ENCODE results near the gene ADAMTS2.

Gene ADAMTS2

DNA sequence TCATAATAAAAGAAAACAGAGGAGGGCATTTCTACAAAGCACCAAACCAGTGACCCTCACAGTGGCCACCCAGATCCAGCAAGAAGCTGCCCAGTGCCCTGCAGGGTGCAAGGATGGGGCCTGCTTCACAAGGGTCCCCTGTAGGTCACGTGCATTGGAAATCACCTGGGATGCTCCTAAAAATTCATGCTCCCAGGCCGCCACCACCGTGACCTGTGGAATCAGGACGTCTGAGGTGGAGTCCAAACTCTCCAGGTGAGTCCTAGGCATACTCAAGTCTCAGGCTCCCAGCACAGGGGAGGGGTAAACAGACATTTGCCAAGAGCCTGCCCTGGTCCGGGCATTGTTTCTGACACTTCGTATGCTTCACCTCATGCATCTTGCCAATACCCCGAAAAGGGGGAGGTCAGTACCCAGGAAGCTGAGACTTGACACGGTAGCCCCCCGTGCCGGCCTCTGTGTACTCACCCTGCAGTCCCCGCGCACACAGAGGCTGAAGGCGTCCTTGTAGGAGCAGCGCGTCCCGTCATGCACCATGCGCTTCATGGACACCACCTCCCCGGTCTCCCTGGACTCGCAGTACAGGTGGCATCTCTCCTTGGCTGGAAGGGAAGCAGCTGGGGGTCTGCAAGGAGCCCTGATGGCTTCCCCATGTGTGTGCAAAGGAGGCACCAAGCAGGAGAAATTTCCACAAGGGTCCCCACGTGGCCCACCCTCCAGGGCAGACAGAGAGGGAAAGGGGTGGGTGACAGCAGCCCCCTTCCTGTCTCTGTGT is 209.6 kb downstream of the ADAMTS2 start:
- Histone ChIP-seq H3K9me3 (ENCODE audit: control insufficient read depth, low read length) (no peaks in the 10 kb centered on the region), H3K4me3 (ENCODE audit: low read length) (no peak overlapping the region), H3K9ac (ENCODE audit: low read length) (no peak overlapping the region), H3K36me3 (ENCODE audit: control insufficient read depth, insufficient read depth, low read length) (no peaks in the 10 kb centered on the region), H3K4me1 (ENCODE audit: control insufficient read depth, insufficient read depth, low read length) (no peaks in the 10 kb centered on the region), H3K27me3 (ENCODE audit: control insufficient read depth, insufficient read depth, low read length) (no peaks in the 10 kb centered on the region)

DNA sequence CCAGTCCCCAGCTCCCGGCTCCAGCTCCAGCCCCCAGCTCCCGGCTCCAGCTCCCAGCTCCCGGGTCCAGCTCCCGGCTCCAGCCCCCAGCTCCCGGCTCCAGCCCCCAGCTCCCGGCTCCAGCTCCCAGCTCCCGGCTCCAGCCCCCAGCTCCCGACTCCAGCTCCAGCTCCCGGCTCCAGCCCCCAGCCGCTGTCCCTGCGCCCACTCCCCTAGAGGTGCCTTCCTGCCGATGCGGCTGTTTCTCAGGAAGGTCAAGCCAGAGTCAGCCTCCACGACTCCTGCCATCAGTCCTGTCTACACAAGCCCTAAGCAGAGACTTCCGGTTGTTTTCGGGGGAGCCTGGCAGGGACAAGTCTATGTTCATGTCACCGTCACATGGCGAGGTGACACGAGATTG is 210.3 kb downstream of the ADAMTS2 start:
- Histone ChIP-seq H3K4me1 (ENCODE audit: control insufficient read depth, insufficient read depth, low read length) (no peaks in the 10 kb centered on the region), H3K4me3 (ENCODE audit: low read length) (no peak overlapping the region), H3K9ac (ENCODE audit: low read length) (no peak overlapping the region), H3K9me3 (ENCODE audit: control insufficient read depth, low read length) (no peaks in the 10 kb centered on the region), H3K27me3 (ENCODE audit: control insufficient read depth, insufficient read depth, low read length) (no peaks in the 10 kb centered on the region), H3K36me3 (ENCODE audit: control insufficient read depth, insufficient read depth, low read length) (no peaks in the 10 kb centered on the region)

DNA sequence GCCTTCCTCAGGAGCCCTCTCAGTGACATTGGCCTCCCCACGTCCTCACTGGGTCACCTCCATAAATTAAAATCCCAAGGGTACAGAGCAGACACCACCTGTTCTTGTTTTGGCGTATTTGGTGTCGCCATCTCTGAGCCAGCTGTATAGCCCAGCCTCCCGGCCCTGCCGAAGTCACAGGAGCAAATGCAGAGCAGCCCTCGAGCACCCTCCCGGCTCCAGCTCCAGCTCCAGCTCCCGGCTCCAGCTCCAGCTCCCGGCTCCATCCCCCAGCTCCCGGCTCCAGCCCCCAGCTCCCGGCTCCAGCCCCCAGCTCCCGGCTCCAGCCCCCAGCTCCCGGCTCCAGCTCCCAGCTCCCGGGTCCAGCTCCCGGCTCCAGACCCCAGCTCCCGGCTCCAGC is 210.8 kb downstream of the ADAMTS2 start:
- Histone ChIP-seq H3K4me3 (ENCODE audit: low read length) (no peak overlapping the region), H3K9ac (ENCODE audit: low read length) (no peak overlapping the region), H3K9me3 (ENCODE audit: control insufficient read depth, low read length) (no peaks in the 10 kb centered on the region), H3K36me3 (ENCODE audit: control insufficient read depth, insufficient read depth, low read length) (no peaks in the 10 kb centered on the region), H3K4me1 (ENCODE audit: control insufficient read depth, insufficient read depth, low read length) (no peaks in the 10 kb centered on the region), H3K27me3 (ENCODE audit: control insufficient read depth, insufficient read depth, low read length) (no peaks in the 10 kb centered on the region)

DNA sequence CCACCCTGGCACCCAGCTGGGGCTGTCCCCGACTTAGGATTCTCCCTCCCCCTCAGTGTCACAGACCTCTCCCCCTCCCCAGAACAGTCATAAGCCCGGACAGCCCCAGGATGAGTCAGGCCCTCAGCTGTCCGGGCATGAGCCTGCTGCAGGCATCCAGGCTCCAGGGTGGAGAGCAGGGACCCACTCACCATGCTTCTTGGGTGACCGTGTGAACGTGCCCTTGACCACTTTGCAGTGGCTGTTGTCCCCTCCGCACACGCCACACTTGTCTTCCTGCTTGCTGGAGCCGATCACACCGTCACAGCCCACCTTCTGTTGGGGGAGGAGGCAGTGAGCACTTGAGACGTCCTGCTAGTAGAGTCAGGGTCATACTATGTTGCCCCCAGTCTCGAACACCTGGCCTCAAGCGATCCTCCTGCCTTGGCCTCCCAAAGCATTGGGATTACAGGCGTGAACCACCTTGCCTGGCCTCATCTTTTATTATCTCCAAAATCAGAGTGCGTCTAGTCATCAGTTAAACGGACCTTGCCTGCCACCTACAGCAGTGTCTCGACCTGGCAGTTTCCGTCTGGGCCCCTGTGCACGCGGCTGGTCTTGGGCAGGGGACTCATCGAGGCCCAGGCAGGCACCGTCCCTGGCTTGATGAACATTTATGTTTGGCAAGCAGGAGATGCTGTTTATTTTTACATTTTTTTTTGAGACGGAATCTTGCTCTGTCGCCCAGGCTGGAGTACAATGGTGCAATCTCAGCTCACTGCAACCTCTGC is 212.5 kb downstream of the ADAMTS2 start:
- no peak overlapping the region for H3K9ac ChIP-seq (ENCODE audit: low read length)

DNA sequence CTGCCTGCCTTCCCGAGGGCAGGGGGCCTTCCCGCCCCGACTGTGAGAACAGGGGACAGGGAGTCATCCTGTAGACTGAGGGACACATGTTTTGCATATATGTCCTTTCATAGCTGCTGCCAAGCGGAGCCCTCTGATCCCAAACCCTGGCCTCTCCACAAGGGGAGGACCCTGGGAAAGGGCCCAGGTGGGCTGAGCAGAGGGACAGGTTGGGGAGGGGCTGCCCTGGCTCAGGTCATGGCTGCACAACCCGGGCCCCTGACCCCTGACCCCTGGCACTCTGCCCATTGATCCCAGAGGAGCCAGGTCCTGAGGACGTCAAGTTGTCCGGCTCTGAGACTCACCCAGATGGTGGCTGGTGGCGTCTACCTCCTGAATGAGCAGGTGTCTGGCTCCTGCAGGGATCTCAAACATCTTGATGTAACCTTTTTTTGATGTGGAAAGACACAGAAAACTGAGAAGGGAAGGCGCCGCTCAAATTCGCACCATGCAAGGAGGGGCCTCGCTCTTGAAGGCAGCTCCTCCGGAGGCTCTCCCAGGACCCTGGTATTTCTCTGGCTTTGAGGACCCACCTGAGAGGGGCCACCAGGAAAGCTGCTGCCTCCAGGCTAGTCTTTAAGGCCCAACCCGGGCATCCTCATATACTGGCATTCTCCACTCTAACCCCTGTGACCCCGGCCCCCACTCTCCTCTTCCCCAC is 213.2 kb downstream of the ADAMTS2 start:
- Histone ChIP-seq H3K9me3 (ENCODE audit: control insufficient read depth, low read length) (no peaks in the 10 kb centered on the region), H3K4me3 (ENCODE audit: low read length) (no peak overlapping the region), H3K9ac (ENCODE audit: low read length) (no peak overlapping the region), H3K36me3 (ENCODE audit: control insufficient read depth, insufficient read depth, low read length) (no peaks in the 10 kb centered on the region), H3K4me1 (ENCODE audit: control insufficient read depth, insufficient read depth, low read length) (no peaks in the 10 kb centered on the region), H3K27me3 (ENCODE audit: control insufficient read depth, insufficient read depth, low read length) (no peaks in the 10 kb centered on the region)

More for the DNA sequence above, 212.5 kb downstream of the ADAMTS2 start:
- H3K36me3 ChIP-seq (ENCODE audit: control insufficient read depth, insufficient read depth, low read length) = no peaks in the 10 kb centered on the region
- H3K4me3 ChIP-seq (ENCODE audit: low read length) = no peak overlapping the region
- H3K27me3 ChIP-seq (ENCODE audit: control insufficient read depth, insufficient read depth, low read length) = no peaks in the 10 kb centered on the region
- no peaks in the 10 kb centered on the region for H3K9me3 ChIP-seq (ENCODE audit: control insufficient read depth, low read length)
- no peaks in the 10 kb centered on the region for H3K4me1 ChIP-seq (ENCODE audit: control insufficient read depth, insufficient read depth, low read length)

DNA sequence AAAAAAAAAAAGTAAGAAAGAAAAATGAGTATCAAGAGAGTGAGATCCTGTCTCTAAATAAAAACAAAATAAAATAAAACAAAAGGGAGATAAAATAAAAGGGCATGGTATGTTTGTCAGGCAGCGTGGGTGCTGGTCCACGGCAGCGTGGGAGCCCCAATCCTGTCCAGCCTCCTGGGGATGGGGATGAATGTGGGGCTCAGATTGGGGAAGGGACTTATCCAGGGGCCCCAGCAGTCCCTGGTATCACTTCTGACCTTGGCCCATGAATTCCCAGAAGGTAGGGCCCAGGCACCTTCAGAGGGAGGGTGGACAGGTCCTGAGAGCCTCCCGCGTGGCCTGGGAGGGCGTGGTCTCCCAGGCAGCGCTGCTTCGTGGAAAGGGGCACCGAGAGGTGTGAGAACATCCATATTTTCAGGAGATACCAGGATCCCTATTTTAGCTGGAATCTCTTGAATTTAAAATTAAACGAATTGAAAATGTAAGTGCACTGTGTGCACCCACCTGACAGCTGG is 213.9 kb downstream of the ADAMTS2 start:
- no peaks in the 10 kb centered on the region for H3K9me3 ChIP-seq (ENCODE audit: control insufficient read depth, low read length)
- no peak overlapping the region for H3K9ac ChIP-seq (ENCODE audit: low read length)
- no peaks in the 10 kb centered on the region for H3K27me3 ChIP-seq (ENCODE audit: control insufficient read depth, insufficient read depth, low read length)
- H3K36me3 ChIP-seq (ENCODE audit: control insufficient read depth, insufficient read depth, low read length) = no peaks in the 10 kb centered on the region
- H3K4me1 ChIP-seq (ENCODE audit: control insufficient read depth, insufficient read depth, low read length) = no peaks in the 10 kb centered on the region
- H3K4me3 ChIP-seq (ENCODE audit: low read length) = no peak overlapping the region

DNA sequence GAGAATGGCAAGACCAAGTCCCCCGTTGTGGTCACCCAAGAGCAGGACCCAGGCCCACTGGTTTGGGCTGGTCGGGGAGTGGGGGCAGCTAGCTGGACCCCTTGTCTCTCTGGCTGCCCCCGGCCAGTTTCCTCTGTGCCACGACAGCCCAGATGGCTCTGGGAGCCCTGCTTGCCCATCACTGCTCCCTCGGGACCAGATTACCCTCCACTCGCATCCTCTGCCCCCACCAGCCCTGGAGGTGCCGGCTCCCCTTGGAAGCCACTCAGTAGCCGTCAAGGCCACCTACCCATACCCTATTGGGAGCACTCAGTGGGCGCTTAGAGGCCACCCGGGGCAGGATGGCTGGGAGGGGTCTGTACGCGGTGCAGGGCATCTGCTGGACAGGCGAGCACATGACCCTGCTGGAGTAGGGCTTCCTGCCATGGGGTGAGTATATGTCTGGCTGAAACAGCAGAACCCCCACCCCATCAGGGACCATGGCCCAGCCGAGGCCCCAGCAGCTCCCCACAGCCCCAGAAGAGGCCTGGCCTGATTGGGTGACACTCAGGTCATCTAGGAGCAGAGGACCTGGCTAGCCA is 215.1 kb downstream of the ADAMTS2 start:
- Histone ChIP-seq H3K9me3 (ENCODE audit: control insufficient read depth, low read length) (no peaks in the 10 kb centered on the region), H3K27me3 (ENCODE audit: control insufficient read depth, insufficient read depth, low read length) (no peaks in the 10 kb centered on the region), H3K4me3 (ENCODE audit: low read length) (no peak overlapping the region), H3K9ac (ENCODE audit: low read length) (no peak overlapping the region), H3K36me3 (ENCODE audit: control insufficient read depth, insufficient read depth, low read length) (no peaks in the 10 kb centered on the region), H3K4me1 (ENCODE audit: control insufficient read depth, insufficient read depth, low read length) (no peaks in the 10 kb centered on the region)

DNA sequence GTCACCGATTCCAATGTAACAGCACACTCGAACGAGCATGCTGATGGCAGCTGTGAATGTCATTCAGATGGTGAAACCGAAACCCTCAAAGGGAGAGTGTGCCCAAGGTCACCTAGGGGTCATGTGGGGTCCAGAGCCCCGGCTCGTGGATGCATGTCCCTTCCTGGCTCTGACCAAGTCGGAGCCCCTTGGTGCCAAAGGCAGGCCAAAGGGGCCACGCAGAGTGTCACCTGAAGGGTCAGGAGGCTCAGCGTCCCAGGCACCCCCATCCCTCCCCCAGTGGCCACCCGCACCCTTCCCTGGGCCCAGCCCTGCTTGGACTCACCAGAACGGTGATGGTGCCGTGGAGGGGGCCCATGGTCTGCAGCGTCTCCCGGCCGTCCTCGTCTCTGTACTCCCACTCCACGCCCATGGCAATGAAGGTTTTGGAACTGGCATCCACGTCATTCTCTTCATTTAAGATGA is 215.6 kb downstream of the ADAMTS2 start:
- Histone ChIP-seq H3K4me3 (ENCODE audit: low read length) (no peak overlapping the region), H3K4me1 (ENCODE audit: control insufficient read depth, insufficient read depth, low read length) (no peaks in the 10 kb centered on the region), H3K27me3 (ENCODE audit: control insufficient read depth, insufficient read depth, low read length) (no peaks in the 10 kb centered on the region), H3K36me3 (ENCODE audit: control insufficient read depth, insufficient read depth, low read length) (no peaks in the 10 kb centered on the region), H3K9ac (ENCODE audit: low read length) (no peak overlapping the region), H3K9me3 (ENCODE audit: control insufficient read depth, low read length) (no peaks in the 10 kb centered on the region)

DNA sequence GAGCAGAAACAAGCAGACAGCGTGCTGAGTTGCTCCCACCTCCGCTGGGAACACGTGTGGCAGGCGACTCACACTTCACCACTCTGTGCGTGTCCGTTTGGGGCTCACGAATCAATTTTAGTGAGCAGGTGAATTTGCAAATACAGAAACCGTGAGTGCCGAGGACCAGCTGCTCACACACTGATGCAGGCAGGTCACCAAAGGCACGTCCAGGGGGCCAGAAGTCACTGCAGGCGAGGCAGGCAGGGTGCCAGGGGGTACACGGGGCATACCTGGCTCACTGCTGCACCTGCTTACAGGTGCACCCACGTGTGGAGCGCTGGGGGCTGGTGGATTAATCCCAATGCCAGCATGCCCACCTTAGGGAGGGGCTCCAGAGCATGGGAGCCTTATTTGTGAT is 216.3 kb downstream of the ADAMTS2 start:
- Histone ChIP-seq H3K9me3 (ENCODE audit: control insufficient read depth, low read length) (no peaks in the 10 kb centered on the region), H3K4me1 (ENCODE audit: control insufficient read depth, insufficient read depth, low read length) (no peaks in the 10 kb centered on the region), H3K27me3 (ENCODE audit: control insufficient read depth, insufficient read depth, low read length) (no peaks in the 10 kb centered on the region)

DNA sequence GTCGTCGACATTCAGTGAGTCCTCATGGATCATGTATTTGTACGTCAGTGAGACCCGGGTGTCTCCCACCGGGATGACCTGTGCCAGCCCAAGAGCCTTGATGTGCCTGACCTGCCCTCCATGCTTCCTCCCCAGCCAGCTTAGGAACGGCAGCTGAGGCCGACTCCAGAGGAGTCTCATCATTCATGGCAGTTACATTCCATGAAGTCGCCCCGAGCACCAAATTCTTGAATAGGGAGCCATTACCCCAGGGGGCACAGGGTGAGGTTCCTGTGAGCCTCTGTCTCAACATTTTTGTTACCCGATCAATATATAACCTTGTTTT is 217.3 kb downstream of the ADAMTS2 start:
- no peaks in the 10 kb centered on the region for H3K27me3 ChIP-seq (ENCODE audit: control insufficient read depth, insufficient read depth, low read length)
- H3K4me1 ChIP-seq (ENCODE audit: control insufficient read depth, insufficient read depth, low read length) = no peaks in the 10 kb centered on the region
- H3K4me3 ChIP-seq (ENCODE audit: low read length) = no peak overlapping the region
- H3K36me3 ChIP-seq (ENCODE audit: control insufficient read depth, insufficient read depth, low read length) = no peaks in the 10 kb centered on the region
- H3K9me3 ChIP-seq (ENCODE audit: control insufficient read depth, low read length) = no peaks in the 10 kb centered on the region
- H3K9ac ChIP-seq (ENCODE audit: low read length) = no peak overlapping the region

More for the DNA sequence above, 216.3 kb downstream of the ADAMTS2 start:
- H3K36me3 ChIP-seq (ENCODE audit: control insufficient read depth, insufficient read depth, low read length) = no peaks in the 10 kb centered on the region
- no peak overlapping the region for H3K9ac ChIP-seq (ENCODE audit: low read length)
- no peak overlapping the region for H3K4me3 ChIP-seq (ENCODE audit: low read length)

DNA sequence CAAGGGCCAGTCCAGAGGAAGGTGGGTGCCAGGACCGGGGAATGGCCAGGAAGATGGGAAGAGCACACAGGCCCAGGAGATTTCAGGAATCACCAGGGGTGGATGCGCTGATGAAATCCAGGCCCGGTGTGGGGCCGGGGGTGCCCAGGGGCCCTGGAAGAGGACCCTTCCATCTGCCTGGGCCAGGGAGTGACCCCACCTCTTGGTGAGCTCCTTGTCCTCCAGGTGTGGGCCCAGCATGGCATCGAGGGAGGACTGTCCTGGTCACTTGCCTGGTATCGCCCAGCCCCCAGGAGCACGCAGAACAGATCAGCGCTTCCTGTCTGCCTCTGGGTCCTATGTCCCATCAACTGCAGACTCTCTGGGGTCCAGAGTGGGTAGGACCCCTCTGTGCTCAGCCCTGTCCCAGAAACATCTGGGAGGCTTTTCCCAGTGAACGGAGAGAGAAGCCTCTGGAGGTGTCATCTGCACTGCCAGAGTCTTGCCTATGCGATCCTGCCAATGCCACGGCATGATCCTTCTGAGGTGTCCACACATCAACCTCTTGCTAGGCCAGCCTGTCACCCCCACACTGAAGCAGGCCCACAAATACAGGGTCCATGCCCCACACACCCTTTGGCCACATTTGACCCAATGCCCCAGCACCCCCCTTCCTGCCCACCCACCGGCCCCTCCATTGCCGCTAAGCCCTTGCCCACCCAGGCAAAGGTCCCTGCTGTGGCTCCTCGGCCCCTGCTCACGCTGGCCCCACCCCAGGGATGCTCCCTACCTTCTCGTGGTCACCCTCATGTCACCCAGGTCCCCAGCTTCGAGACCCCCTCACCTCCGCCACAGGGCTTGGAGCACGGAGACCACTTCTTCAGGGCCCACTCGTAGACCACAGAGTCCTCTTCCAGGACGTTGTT is 217.9 kb downstream of the ADAMTS2 start:
- H3K36me3 ChIP-seq (ENCODE audit: control insufficient read depth, insufficient read depth, low read length) = no peaks in the 10 kb centered on the region
- no peaks in the 10 kb centered on the region for H3K9me3 ChIP-seq (ENCODE audit: control insufficient read depth, low read length)
- H3K9ac ChIP-seq (ENCODE audit: low read length) = no peak overlapping the region
- H3K27me3 ChIP-seq (ENCODE audit: control insufficient read depth, insufficient read depth, low read length) = no peaks in the 10 kb centered on the region
- no peak overlapping the region for H3K4me3 ChIP-seq (ENCODE audit: low read length)
- no peaks in the 10 kb centered on the region for H3K4me1 ChIP-seq (ENCODE audit: control insufficient read depth, insufficient read depth, low read length)
